Jurkat, Clone E6-1 (cell line): ENCODE data around the gene USP24.
"Not testable (repeated sequence)": the region's sequence is repeated elsewhere in the genome, so short reads cannot be mapped to it uniquely, and the experiment has no call there.

ENCODE experiments used
- DNase-seq: peaks from one replicate; pipeline ENCODE4 v3.0.0-alpha.2; 2011; ENCODE audit warnings: low read depth, low spot score
- H3K4me3 ChIP-seq: 2 replicates; pipeline ENCODE4 v1.5.1; 2011; ENCODE audit warnings: mild to moderate bottlenecking, low read length, control low read depth, moderate library complexity

Gene USP24

GRCh38 chr1:55035904-55036303, 179.3 kb downstream of the USP24 start:
- H3K4me3 ChIP-seq = no peak overlapping the region
- DNase-seq = no peak

- no peak overlapping the region for H3K4me3 ChIP-seq
- no peak for DNase-seq
These were observed 180.6 kb downstream of the USP24 start for GRCh38 chr1:55034476-55035133.

DNA sequence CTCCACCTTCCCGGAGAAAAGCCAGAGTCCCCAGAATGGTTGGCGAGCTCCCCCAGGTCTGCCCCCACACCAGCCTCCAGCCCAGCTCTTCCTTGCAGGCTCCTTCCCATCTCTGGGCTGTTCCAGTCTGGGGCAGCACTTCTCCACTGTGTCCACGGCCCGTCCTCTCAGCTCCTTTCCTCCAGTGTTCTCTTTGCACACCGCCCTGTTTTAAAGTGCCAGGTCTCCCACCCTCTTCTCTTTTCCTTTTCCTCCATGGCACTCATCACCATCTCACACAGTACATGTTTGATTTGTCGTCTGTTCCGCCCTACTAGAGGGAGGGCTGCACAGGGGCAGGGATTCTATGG, 181.9 kb downstream of the USP24 start:
- H3K4me3 ChIP-seq = no peak overlapping the region
- no peak for DNase-seq

- not testable (repeated sequence) for H3K4me3 ChIP-seq, DNase-seq
These were observed 184.1 kb downstream of the USP24 start for GRCh38 chr1:55031098-55031497.

DNA sequence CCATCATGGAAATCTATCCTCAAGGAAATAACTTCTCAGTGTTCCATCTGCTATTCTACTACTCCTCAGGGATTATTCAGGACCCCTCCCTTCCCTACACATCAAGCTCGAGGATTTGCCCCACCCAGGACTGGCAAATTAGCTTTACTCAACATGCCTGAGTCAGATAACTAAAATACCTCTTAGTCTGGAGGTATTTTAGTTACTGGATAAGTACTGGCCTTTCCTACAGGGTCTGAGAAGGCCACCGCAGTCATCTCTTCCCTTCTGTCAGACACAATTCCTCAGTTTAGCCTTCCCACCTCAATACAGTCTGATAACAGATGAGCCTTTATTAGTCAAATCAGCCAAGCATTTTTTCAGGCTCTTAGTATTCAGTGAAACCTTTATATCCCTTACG, 188.5 kb downstream of the USP24 start:
- not testable (repeated sequence) for H3K4me3 ChIP-seq, DNase-seq

DNA sequence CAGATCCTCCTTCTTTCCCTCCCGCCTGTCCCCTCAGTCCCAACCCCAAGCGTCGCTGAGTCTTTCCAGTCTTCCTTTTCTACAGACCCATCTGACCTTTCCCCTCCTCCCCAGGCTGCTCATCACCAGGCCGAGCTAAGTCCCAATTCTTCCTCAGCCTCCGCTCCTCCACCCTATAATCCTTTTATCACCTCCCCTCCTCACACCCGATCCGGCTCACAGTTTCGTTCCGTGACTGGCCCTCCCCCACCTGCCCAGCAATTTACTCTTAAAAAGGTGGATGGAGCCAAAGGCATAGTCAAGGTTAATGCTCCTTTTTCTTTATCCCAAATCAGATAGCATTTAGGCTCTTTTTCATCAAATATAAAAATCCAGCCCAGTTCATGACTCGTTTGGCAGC, 191.0 kb downstream of the USP24 start:
- not testable (repeated sequence) for H3K4me3 ChIP-seq, DNase-seq

GRCh38 chr1:55021942-55022546, 193.1 kb downstream of the USP24 start:
- no peak overlapping the region for H3K4me3 ChIP-seq
- DNase-seq = peak; percentile 14

- DNase-seq = no peak
- no peak overlapping the region for H3K4me3 ChIP-seq
These were observed 196.8 kb downstream of the USP24 start for GRCh38 chr1:55018395-55018794.
